ENCODE measurements around the gene ACTR1A. TPM values are rescaled to one million over a fixed set of nuclear protein-coding genes. Genes with fewer than 3 reads are reported as not detected.
A peak's percentile ranks its signal among the peaks of the same experiment; 100 is the strongest.

Gene ACTR1A
- total and polyA plus RNA-seq, 9 of the 15 experiments (the other 6 are each of a cell fraction or from before 2014, with no cell fraction given): 36.3 to 77.2 (median 49.6) TPM

DNA sequence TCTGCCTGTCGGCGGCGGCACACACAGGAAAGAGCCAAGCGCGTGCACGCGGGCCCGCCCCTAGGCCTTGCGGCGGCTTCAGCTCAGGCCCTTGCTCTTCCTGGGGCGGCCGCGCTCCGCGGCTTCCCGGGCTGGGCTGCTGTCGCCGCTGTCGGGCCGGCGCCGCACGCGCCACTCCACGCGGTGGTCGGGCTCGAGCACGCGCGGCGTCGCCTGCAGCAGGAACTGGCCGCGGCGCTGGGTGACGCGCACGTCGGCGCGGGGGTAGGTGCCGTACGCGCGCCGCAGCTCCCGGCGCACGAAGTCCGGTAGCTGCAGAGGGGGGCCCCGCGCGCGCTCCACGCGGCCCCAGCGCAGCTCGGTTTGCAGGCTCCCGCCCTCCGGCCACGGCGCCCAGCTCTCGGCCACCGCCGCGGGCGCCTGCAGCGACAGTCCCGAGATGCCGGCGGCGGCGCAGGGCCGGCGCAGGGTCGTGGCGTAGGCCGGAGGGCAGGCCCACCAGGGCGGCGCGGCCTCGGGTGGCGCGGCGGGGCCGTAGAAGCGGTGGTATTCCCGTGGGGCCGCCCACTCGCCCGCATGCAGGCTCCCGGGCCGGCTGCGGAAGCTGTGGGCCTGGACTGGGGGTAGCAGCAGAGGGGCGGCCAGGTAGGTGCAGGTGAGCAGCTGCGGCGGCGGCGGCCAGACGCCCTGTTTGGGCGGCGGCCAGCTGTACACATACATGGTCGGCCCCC, 52.0 kb downstream of the ACTR1A start (continued):
- TF ChIP-seq NR4A1 (CRISPR knock-in tag; IDR thresholded peaks at IDR 0.05): 0 out of 2 replicates have a peak, but pooled peaks have one; percentile 47
- peak; percentile 55; the same call in 1 of the 2 replicates for TF ChIP-seq NR4A1 (tag; IDR thresholded peaks at IDR 0.05)
- TF ChIP-seq FOXK2 (conservative IDR thresholded peaks at IDR 0.05 in 1 of 2, IDR thresholded peaks at IDR 0.05 in 1 of 2; ENCODE audit: low read depth in 2 of 2): no peak
- no peak for TF ChIP-seq MTF1 (CRISPR knock-in tag; IDR thresholded peaks at IDR 0.05; ENCODE audit: borderline replicate concordance)
- no peak for TF ChIP-seq HMG20A (CRISPR knock-in tag; conservative IDR thresholded peaks at IDR 0.05)
- no peak for TF ChIP-seq PRMT5 (CRISPR knock-in tag; IDR thresholded peaks at IDR 0.05)
- no peak for TF ChIP-seq RFX7 (CRISPR knock-in tag; IDR thresholded peaks at IDR 0.05)
- no peak for TF ChIP-seq E2F5 (CRISPR knock-in tag; IDR thresholded peaks at IDR 0.05)
- TF ChIP-seq, protein P1, sequence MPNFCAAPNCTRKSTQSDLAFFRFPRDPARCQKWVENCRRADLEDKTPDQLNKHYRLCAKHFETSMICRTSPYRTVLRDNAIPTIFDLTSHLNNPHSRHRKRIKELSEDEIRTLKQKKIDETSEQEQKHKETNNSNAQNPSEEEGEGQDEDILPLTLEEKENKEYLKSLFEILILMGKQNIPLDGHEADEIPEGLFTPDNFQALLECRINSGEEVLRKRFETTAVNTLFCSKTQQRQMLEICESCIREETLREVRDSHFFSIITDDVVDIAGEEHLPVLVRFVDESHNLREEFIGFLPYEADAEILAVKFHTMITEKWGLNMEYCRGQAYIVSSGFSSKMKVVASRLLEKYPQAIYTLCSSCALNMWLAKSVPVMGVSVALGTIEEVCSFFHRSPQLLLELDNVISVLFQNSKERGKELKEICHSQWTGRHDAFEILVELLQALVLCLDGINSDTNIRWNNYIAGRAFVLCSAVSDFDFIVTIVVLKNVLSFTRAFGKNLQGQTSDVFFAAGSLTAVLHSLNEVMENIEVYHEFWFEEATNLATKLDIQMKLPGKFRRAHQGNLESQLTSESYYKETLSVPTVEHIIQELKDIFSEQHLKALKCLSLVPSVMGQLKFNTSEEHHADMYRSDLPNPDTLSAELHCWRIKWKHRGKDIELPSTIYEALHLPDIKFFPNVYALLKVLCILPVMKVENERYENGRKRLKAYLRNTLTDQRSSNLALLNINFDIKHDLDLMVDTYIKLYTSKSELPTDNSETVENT (CRISPR knock-in tag; IDR thresholded peaks at IDR 0.05): peak; percentile 76; the same call in 1 of the 2 replicates
- TF ChIP-seq, protein P2, sequence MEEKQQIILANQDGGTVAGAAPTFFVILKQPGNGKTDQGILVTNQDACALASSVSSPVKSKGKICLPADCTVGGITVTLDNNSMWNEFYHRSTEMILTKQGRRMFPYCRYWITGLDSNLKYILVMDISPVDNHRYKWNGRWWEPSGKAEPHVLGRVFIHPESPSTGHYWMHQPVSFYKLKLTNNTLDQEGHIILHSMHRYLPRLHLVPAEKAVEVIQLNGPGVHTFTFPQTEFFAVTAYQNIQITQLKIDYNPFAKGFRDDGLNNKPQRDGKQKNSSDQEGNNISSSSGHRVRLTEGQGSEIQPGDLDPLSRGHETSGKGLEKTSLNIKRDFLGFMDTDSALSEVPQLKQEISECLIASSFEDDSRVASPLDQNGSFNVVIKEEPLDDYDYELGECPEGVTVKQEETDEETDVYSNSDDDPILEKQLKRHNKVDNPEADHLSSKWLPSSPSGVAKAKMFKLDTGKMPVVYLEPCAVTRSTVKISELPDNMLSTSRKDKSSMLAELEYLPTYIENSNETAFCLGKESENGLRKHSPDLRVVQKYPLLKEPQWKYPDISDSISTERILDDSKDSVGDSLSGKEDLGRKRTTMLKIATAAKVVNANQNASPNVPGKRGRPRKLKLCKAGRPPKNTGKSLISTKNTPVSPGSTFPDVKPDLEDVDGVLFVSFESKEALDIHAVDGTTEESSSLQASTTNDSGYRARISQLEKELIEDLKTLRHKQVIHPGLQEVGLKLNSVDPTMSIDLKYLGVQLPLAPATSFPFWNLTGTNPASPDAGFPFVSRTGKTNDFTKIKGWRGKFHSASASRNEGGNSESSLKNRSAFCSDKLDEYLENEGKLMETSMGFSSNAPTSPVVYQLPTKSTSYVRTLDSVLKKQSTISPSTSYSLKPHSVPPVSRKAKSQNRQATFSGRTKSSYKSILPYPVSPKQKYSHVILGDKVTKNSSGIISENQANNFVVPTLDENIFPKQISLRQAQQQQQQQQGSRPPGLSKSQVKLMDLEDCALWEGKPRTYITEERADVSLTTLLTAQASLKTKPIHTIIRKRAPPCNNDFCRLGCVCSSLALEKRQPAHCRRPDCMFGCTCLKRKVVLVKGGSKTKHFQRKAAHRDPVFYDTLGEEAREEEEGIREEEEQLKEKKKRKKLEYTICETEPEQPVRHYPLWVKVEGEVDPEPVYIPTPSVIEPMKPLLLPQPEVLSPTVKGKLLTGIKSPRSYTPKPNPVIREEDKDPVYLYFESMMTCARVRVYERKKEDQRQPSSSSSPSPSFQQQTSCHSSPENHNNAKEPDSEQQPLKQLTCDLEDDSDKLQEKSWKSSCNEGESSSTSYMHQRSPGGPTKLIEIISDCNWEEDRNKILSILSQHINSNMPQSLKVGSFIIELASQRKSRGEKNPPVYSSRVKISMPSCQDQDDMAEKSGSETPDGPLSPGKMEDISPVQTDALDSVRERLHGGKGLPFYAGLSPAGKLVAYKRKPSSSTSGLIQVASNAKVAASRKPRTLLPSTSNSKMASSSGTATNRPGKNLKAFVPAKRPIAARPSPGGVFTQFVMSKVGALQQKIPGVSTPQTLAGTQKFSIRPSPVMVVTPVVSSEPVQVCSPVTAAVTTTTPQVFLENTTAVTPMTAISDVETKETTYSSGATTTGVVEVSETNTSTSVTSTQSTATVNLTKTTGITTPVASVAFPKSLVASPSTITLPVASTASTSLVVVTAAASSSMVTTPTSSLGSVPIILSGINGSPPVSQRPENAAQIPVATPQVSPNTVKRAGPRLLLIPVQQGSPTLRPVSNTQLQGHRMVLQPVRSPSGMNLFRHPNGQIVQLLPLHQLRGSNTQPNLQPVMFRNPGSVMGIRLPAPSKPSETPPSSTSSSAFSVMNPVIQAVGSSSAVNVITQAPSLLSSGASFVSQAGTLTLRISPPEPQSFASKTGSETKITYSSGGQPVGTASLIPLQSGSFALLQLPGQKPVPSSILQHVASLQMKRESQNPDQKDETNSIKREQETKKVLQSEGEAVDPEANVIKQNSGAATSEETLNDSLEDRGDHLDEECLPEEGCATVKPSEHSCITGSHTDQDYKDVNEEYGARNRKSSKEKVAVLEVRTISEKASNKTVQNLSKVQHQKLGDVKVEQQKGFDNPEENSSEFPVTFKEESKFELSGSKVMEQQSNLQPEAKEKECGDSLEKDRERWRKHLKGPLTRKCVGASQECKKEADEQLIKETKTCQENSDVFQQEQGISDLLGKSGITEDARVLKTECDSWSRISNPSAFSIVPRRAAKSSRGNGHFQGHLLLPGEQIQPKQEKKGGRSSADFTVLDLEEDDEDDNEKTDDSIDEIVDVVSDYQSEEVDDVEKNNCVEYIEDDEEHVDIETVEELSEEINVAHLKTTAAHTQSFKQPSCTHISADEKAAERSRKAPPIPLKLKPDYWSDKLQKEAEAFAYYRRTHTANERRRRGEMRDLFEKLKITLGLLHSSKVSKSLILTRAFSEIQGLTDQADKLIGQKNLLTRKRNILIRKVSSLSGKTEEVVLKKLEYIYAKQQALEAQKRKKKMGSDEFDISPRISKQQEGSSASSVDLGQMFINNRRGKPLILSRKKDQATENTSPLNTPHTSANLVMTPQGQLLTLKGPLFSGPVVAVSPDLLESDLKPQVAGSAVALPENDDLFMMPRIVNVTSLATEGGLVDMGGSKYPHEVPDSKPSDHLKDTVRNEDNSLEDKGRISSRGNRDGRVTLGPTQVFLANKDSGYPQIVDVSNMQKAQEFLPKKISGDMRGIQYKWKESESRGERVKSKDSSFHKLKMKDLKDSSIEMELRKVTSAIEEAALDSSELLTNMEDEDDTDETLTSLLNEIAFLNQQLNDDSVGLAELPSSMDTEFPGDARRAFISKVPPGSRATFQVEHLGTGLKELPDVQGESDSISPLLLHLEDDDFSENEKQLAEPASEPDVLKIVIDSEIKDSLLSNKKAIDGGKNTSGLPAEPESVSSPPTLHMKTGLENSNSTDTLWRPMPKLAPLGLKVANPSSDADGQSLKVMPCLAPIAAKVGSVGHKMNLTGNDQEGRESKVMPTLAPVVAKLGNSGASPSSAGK (IDR thresholded peaks at IDR 0.05): peak; percentile 54
- TF ChIP-seq MTA3 (IDR thresholded peaks at IDR 0.05; ENCODE audit: borderline replicate concordance): peak; percentile 56; the same call in 1 of the 2 replicates
- peak; percentile 95 for TF ChIP-seq L3MBTL2 (IDR thresholded peaks at IDR 0.05)
- TF ChIP-seq ZNF217 (CRISPR knock-in tag; IDR thresholded peaks at IDR 0.05): no peak
